ENCODE data around the gene SIPA1L3.

DNA sequence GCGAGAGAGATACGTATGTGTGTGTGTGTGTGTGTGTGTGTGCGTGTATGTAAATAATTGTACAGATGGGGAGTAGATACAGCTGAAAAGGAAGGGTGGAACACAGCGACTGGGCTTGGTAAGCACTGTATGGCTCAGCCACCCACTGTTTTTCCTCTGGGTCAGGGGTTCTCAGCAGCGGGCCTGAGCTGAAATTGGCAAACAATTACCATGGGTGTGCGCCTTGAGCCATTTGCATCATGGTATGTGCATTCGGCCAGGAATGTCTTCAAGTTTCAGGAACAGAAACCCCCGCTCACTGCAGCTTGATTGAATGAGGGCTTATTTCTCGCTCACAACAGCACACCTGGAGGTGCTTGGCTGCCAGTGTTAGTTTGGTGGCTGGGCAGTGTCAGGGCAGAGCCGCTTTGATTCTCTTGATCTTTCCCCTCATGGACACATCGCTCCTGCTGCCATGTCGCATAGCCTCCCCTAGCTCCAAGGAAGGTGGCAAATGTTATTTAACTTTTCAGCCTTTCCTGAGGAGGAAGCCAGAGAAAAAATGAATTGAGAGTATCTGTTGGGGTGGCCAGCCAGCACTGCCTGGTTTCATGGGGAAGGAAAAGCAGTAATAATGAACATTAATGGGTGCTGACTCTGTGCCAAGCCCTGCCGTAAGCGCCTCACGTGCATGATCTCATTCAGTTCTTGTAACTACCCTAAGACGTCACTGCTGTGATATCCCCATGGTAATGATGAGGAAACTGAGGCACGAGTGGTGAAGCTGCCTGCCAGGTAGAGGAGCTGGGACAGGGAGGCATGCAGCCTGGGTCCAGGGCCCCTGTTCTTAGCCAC, 126.9 kb downstream of the SIPA1L3 start:
- TF ChIP-seq, protein P1, sequence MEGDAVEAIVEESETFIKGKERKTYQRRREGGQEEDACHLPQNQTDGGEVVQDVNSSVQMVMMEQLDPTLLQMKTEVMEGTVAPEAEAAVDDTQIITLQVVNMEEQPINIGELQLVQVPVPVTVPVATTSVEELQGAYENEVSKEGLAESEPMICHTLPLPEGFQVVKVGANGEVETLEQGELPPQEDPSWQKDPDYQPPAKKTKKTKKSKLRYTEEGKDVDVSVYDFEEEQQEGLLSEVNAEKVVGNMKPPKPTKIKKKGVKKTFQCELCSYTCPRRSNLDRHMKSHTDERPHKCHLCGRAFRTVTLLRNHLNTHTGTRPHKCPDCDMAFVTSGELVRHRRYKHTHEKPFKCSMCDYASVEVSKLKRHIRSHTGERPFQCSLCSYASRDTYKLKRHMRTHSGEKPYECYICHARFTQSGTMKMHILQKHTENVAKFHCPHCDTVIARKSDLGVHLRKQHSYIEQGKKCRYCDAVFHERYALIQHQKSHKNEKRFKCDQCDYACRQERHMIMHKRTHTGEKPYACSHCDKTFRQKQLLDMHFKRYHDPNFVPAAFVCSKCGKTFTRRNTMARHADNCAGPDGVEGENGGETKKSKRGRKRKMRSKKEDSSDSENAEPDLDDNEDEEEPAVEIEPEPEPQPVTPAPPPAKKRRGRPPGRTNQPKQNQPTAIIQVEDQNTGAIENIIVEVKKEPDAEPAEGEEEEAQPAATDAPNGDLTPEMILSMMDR (IDR thresholded peaks at IDR 0.05) = no peak
- TF ChIP-seq POLR2AphosphoS5 (IDR thresholded peaks at IDR 0.05; ENCODE audit: low read depth, low read length) (no peak), SIN3A (IDR thresholded peaks at IDR 0.05; ENCODE audit: borderline replicate concordance, insufficient read depth, low read depth, low read length) (no peak)

Data from Panc1 (cell line).